ENCODE data around the gene OARD1.

DNA sequence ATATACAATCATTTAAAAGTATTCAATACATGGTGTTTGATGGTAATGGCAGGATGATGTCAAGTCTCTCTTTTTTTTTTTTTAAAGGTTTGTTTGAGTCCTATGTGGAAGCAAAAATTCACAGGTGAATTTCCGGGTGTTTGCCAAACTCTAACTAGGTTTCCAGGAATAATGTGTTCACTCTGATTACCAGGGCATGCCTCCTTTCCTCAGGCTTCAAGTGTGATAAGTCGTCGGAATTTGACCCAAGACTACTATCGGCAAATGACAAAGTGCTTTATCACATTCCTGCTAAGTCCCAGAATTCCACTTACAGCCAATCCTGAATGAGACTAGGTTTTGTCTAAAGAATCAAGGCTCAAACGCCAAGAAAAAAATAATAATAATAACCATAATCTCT is 7.3 kb downstream of the OARD1 start:
- no peak for TF ChIP-seq FEZF1 (tag by site-specific recombination; IDR thresholded peaks at IDR 0.05)
- no peak for TF ChIP-seq ZFHX2 (tag by site-specific recombination; conservative IDR thresholded peaks at IDR 0.05)
- TF ChIP-seq ZNF510 (tag by site-specific recombination; IDR thresholded peaks at IDR 0.05; ENCODE audit: insufficient replicate concordance) = no peak
- TF ChIP-seq, protein P1, sequence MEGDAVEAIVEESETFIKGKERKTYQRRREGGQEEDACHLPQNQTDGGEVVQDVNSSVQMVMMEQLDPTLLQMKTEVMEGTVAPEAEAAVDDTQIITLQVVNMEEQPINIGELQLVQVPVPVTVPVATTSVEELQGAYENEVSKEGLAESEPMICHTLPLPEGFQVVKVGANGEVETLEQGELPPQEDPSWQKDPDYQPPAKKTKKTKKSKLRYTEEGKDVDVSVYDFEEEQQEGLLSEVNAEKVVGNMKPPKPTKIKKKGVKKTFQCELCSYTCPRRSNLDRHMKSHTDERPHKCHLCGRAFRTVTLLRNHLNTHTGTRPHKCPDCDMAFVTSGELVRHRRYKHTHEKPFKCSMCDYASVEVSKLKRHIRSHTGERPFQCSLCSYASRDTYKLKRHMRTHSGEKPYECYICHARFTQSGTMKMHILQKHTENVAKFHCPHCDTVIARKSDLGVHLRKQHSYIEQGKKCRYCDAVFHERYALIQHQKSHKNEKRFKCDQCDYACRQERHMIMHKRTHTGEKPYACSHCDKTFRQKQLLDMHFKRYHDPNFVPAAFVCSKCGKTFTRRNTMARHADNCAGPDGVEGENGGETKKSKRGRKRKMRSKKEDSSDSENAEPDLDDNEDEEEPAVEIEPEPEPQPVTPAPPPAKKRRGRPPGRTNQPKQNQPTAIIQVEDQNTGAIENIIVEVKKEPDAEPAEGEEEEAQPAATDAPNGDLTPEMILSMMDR (tag by site-specific recombination; IDR thresholded peaks at IDR 0.05) = no peak
- no peak for TF ChIP-seq ZBTB1 (tag by site-specific recombination; IDR thresholded peaks at IDR 0.05)
- no peak for TF ChIP-seq ZNF654 (tag by site-specific recombination; IDR thresholded peaks at IDR 0.05; ENCODE audit: low read depth)
- no peak for TF ChIP-seq ZEB2 (tag by site-specific recombination; IDR thresholded peaks at IDR 0.05)
- TF ChIP-seq ZNF600 (tag by site-specific recombination; IDR thresholded peaks at IDR 0.05) = no peak
- TF ChIP-seq ZIC2 (tag by site-specific recombination; IDR thresholded peaks at IDR 0.05) = no peak
- no peak for TF ChIP-seq ZNF549 (tag by site-specific recombination; IDR thresholded peaks at IDR 0.05)
- TF ChIP-seq ZNF221 (tag by site-specific recombination; IDR thresholded peaks at IDR 0.05; ENCODE audit: borderline replicate concordance) = no peak
- no peak for TF ChIP-seq ZNF555 (tag by site-specific recombination; conservative IDR thresholded peaks at IDR 0.05)
- TF ChIP-seq, protein P2, sequence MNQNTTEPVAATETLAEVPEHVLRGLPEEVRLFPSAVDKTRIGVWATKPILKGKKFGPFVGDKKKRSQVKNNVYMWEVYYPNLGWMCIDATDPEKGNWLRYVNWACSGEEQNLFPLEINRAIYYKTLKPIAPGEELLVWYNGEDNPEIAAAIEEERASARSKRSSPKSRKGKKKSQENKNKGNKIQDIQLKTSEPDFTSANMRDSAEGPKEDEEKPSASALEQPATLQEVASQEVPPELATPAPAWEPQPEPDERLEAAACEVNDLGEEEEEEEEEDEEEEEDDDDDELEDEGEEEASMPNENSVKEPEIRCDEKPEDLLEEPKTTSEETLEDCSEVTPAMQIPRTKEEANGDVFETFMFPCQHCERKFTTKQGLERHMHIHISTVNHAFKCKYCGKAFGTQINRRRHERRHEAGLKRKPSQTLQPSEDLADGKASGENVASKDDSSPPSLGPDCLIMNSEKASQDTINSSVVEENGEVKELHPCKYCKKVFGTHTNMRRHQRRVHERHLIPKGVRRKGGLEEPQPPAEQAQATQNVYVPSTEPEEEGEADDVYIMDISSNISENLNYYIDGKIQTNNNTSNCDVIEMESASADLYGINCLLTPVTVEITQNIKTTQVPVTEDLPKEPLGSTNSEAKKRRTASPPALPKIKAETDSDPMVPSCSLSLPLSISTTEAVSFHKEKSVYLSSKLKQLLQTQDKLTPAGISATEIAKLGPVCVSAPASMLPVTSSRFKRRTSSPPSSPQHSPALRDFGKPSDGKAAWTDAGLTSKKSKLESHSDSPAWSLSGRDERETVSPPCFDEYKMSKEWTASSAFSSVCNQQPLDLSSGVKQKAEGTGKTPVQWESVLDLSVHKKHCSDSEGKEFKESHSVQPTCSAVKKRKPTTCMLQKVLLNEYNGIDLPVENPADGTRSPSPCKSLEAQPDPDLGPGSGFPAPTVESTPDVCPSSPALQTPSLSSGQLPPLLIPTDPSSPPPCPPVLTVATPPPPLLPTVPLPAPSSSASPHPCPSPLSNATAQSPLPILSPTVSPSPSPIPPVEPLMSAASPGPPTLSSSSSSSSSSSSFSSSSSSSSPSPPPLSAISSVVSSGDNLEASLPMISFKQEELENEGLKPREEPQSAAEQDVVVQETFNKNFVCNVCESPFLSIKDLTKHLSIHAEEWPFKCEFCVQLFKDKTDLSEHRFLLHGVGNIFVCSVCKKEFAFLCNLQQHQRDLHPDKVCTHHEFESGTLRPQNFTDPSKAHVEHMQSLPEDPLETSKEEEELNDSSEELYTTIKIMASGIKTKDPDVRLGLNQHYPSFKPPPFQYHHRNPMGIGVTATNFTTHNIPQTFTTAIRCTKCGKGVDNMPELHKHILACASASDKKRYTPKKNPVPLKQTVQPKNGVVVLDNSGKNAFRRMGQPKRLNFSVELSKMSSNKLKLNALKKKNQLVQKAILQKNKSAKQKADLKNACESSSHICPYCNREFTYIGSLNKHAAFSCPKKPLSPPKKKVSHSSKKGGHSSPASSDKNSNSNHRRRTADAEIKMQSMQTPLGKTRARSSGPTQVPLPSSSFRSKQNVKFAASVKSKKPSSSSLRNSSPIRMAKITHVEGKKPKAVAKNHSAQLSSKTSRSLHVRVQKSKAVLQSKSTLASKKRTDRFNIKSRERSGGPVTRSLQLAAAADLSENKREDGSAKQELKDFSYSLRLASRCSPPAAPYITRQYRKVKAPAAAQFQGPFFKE (tag by site-specific recombination; IDR thresholded peaks at IDR 0.05; ENCODE audit: borderline replicate concordance) = no peak

Data from HEK293 (cell line).